Retina (tissue), 1 donor: ENCODE measurements around the gene CMTM6.
"Not testable (repeated sequence)": the region's sequence is repeated elsewhere in the genome, so short reads cannot be mapped to it uniquely, and the experiment has no call there.

Experiments used
- DNase-seq: peaks from one replicate; pipeline ENCODE4 v3.0.0-alpha.2; 2016

CMTM6 gene

GRCh38 chr3:32440611-32441350 lies 61.9 kb downstream of the CMTM6 start:
- DNase-seq: no peak

- not testable (repeated sequence) for DNase-seq
Measured at GRCh38 chr3:32439421-32439820, 63.2 kb downstream of the CMTM6 start.

DNA sequence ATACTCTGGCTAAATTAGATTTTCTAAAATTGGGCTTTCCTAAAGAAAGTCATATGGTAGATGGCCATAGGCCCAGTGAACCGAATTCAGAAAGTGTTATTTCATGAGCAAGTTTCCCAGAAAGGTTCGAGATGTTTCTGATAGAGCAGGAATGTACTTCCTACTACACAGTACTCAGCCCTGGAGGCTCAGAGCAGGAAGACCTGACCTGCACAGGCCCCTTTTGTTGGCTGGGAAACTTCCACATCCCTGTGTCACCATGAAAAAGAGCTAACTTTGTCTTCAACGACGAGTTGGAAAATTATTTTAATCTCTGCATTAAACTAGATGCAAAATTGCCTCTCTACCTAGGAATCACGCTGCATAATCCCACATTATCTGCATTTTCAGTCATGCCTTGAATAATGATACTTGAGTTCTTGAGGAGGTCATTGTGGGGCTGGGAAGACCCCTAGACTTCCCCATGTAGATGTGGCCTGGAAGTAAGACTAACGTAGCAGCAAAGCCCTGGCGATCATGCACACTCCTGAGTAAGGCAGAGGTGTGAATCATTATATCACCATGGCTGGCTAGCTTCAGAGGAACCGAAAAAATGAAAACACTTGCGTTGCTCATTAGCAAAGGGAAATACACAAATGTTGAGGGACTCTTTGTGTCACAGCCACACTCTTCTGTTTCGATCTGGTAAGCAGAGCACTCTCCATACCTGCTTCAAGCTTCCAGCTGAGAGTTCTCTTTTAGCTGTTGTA lies 63.9 kb downstream of the CMTM6 start:
- DNase-seq: no peak

DNA sequence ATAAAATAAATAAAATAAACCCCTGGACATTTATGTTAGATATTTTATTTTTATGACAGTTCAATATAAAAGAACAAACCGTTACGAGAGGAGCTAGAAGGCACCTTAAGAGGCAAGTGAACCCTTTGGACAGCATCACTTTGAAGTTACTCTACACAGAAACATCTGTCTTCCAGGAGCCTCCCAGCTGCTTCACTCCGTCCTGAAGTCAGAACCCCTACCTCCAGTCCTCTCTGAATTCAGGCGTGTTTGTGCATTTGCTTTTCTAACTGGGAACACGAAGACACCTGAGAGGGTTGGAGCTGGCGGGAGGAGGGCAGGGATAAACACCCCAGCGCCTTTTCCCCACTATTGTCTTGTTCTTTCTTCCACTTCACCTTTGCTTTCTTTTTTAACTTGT lies 64.8 kb downstream of the CMTM6 start:
- DNase-seq: no peak

- no peak for DNase-seq
Measured at GRCh38 chr3:32436816-32437189, 65.8 kb downstream of the CMTM6 start.

DNA sequence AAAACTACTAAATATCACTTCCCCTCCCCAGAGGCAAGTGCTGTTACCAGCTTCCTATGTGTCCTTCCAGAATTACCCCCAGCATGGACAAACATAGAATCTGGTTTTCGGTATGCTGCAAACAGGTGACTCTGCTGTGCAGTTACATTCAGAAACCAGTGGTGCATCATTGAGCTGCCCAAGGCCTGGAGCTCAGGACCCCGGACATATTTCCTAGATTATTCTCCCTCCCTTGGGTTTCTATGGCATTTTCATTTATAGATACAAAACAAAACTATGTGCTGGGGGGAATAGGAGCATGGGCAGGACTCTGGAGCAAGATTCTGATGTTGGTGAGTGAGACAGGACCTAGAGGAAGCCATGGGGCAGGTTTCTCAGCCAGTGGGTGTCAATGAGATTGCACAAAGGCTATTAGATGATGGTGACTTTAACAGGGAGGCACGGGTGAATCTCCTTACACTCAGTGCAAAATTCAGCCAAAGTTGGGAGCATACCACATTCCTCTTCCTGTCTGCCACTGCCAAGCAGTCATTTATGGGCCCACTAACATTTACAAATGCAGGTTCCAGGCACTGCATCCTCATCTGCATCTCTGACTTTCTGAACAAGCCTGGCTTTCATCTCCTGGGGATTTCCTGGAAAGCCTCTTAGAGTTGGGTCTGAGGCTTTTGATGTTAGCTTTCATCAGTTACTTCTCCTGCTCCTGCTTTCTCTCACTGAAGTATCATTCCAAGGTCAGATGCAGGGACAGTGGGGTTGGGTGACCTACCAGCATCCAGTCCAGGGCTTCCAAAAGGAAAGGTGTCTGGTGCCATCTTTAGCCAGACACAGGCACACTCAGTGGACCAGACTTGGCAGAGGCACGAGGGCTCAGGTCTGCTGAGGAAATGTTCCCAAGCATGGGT lies 66.5 kb downstream of the CMTM6 start:
- DNase-seq: no peak

GRCh38 chr3:32434206-32434605 lies 68.4 kb downstream of the CMTM6 start:
- no peak for DNase-seq

- no peak for DNase-seq
Measured at GRCh38 chr3:32432711-32433530, 69.7 kb downstream of the CMTM6 start.

DNA sequence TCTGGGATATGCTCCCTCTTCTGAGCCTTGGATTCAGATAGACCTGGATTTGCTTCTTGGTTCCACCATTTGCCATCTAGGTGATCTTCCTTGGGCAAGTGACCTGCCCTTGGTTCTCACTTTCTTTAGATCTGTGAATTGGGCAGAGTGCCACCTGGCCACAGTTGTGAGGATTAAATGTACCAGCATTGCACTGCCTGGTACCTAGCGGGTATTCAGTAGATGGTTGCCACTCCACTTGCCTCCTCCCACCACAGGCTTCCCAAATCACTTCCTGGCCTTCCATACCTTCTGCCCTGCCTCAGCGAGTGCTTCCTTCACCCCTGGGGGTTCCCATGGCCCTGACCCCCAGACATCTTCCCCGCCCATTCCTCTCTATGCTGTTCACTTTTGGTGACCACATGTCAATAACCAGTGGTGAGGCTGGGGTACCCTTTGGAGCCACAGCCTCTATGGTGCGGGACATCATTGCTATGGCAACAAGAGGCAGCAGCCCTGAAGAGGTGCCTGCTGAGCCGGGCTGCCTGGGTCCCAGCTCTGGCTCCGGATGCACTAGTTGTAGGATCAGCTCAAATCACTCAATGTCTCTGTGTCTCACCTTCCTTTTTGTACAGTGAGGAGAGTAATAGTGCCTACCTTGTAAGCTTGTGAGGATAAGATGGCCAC lies 70.5 kb downstream of the CMTM6 start:
- no peak for DNase-seq

- no peak for DNase-seq
Measured at GRCh38 chr3:32431481-32431880, 71.2 kb downstream of the CMTM6 start.
